Heart left ventricle (tissue), 16 donors: ENCODE measurements around the gene PLEKHM3. TPM values are rescaled to one million over a fixed set of nuclear protein-coding genes. Genes with fewer than 3 reads are reported as not detected.
A peak's percentile ranks its signal among the peaks of the same experiment; 100 is the strongest.

ENCODE experiments used
- ATAC-seq, 4 donors: fragments of 200-7000 bp; cut with Tn5 transposase; one replicate each; pipeline ENCODE4 v1.9.1; 2020 to 2022; ENCODE audit warnings: moderate library complexity in 4 of 4, mild to moderate bottlenecking in 3 of 4, moderate number of reproducible peaks in 1 of 4
- DNase-seq, 5 donors: peaks; one replicate each; pipeline ENCODE4 v3.0.0-alpha.2; 2020
- H3K27ac ChIP-seq, 12 donors: fragments of 200-600 bp; sonication (generic) in 4 of 12; one replicate each; pipeline versions ENCODE4 v1.5.0 to v1.8.0; 2016 to 2022; ENCODE audit warnings: mild to moderate bottlenecking in 2 of 12
- H3K27me3 ChIP-seq, 9 donors: fragments of 200-600 bp; sonication (generic) in 2 of 9; one replicate each; pipeline versions ENCODE4 v1.5.1 to v1.8.0; 2016 to 2022; ENCODE audit warnings: mild to moderate bottlenecking in 3 of 9
- H3K36me3 ChIP-seq, 9 donors: fragments of 200-600 bp; sonication (generic) in 2 of 9; one replicate each; pipeline versions ENCODE4 v1.5.0 to v1.8.0; 2018 to 2022; ENCODE audit warnings: mild to moderate bottlenecking in 2 of 9
- H3K4me1 ChIP-seq, 12 donors: fragments of 200-600 bp; sonication (generic) in 4 of 12; one replicate each; pipeline versions ENCODE4 v1.5.0 to v1.8.0; 2016 to 2022; ENCODE audit warnings: mild to moderate bottlenecking in 3 of 12
- H3K4me3 ChIP-seq, 12 donors: fragments of 200-600 bp; sonication (generic) in 4 of 12; one replicate each; pipeline versions ENCODE4 v1.5.0 to v1.8.0; 2017 to 2022; ENCODE audit warnings: mild to moderate bottlenecking in 9 of 12, moderate library complexity in 4 of 12
- H3K9me3 ChIP-seq, 12 donors: fragments of 200-600 bp; sonication (generic) in 4 of 12; one replicate each; pipeline versions ENCODE4 v1.5.0 to v1.8.0; 2016 to 2022; ENCODE audit warnings: mild to moderate bottlenecking in 1 of 12
- CTCF ChIP-seq, 12 donors: fragments of 200-600 bp; sonication (generic) in 4 of 12; IDR thresholded peaks; one replicate each; pipeline versions ENCODE4 v1.5.0 to v1.8.0; 2018 to 2022; ENCODE audit warnings: antibody characterized with exemption in 12 of 12, mild to moderate bottlenecking in 5 of 12
- POLR2A ChIP-seq, 2 donors: fragments of 450-650 bp; IDR thresholded peaks; one replicate each; pipeline ENCODE4 v1.6.1; 2017; ENCODE audit warnings: antibody characterized with exemption in 2 of 2, mild to moderate bottlenecking in 2 of 2, moderate library complexity in 2 of 2
- WGBS, 4 donors: extraction: QIAGEN DNeasy Blood & Tissue Kit in 2 of 4; methylation state at CpG; one replicate each; pipeline versions ENCODE4 v1.1.5 to v1.1.7; 2013 to 2018; 5-methylcytosine and 5-hydroxymethylcytosine counted together
- intact Hi-C, 10 donors: fragments of 100-400 bp; cut with DNase I; formaldehyde crosslinking; loops; one replicate each; pipeline versions ENCODE4 v1.11.1 to v1.14.2; 2022
- polyA plus RNA-seq, 2 donors: library from polyadenylated mRNA; stranded (reverse); fragments of 200-250 nt; gene quantifications; one replicate each; pipeline ENCODE4 v1.2.3, GENCODE V29; 2013
- total RNA-seq, 9 donors: library from RNA; depleted of rRNA in 2 of 9; stranded (reverse); fragments of >200 nt in 2 of 9; fragmentation: NEBNext Ultra II Directional in 3 of 9; extraction: Animal tissue kit (Norgen Biotek cat#: 25700) in 3 of 9; gene quantifications; one replicate each; pipeline versions ENCODE4 v1.1.0 to v1.2.4, GENCODE V29; 2016 to 2023
- donor health status: ischemic (EF 13 %, LVEDD 7.1; RV severe dilation, severe dysfunction).
- donor health status: healthy with polysubstance abuse.
- donor health status: DM: no; HTN: yes; CAD: no.
- donor health status: DM: no; HTN: no; CAD: no.
- donor health status: ischemic (EF 25% LVEDD 6.9; RV normal size, moderate dysfunction).
- donor health status: ischemic (EF 25% LVEDD 5.7; RV mildly dilated, moderate dysfunction).
- donor health status: healthy.
- donor health status: DM: yes; HTN: yes; CAD: no.
- donor health status: ischemic (EF 35%, LVEDD 5.7; RV mildly dilated, moderate dysfunction).
- donor health status: nonischemic (EF 11% LVEDD 7.7; RV severe dilation, severe dysfunction).
- donor health status: DM: yes; HTN: yes; CAD: no.
- donor health status: PGD.
- donor health status: ischemic (EF 29% LVEDD 5.4; RV normal size, mild dysfunction).
- donor health status: nonischemic (EF 23%, LVEDD 6.1; RV moderate dilation, normal function).

Gene PLEKHM3
- total and polyA plus RNA-seq, 11 donors = 5.2 to 28.3 (median 17.0) TPM

DNA sequence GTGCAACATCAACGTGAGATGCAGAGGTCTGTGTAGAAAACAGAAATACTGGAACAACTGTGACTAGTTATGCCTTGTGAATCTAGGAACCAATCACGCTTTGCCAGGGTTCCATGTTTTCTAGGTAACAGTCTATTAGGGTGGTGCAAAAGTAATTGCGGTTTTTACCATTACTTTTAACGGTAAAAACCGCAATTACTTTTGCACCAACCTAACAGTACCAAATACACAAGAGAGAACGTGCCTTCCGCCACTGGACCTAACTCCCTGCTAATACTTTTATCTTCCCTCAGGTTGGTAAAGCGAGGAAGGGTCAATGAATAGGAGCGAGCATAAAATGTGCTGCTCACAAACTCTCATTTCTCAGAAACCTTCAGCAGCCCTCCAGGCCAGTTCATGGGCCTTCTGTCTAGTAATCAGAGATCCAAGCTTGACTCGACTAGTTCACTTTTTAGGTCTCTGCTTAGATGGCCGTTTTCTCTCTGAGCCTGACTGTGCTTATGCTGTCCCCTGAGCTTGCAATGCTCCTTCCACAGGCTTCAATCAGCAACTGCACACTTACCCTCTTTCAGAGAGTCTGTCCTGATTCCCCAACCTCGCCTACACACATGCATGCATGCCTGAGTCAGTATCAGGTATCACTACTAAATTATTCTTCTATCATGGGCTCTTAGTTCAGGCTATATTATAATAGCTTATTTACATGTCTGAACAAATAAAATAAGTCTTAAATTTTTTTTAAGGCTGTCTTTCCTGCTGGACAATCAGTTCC, 47.0 kb downstream of the PLEKHM3 start:
- TF ChIP-seq CTCF (IDR thresholded peaks at IDR 0.05) (no peak), POLR2A (IDR thresholded peaks at IDR 0.05) (no peak)
- H3K27me3 ChIP-seq = no peaks in the 10 kb centered on the region
- no peaks in the 10 kb centered on the region for H3K9me3 ChIP-seq
- intact Hi-C loops = loop anchor here in 2 of 10 donors (5.0 kb wide), 1 partner anchor 211 kb away; the partner anchor contains the start of gene FZD5 (in 2 of the 2)
- H3K4me1 ChIP-seq = peaks cover 0 to 25% (median 0%) of the 10 kb centered on the region in 12 donors
- ATAC-seq = no peak
- no peak overlapping the region for H3K27ac ChIP-seq
- H3K36me3 ChIP-seq = peaks cover 0 to 25% (median 13%) of the 10 kb centered on the region in 9 donors
- WGBS, 4 donors = 92 to 95% (median 94%) methylated on average over 12 of the region's 12 CpGs
- H3K4me3 ChIP-seq = no peak overlapping the region
- no peak for DNase-seq

GRCh38 chr2:207975921-207976320, 49.4 kb downstream of the PLEKHM3 start:
- Histone ChIP-seq H3K9me3 (no peaks in the 10 kb centered on the region), H3K4me3 (no peak overlapping the region), H3K27ac (no peak overlapping the region), H3K4me1 (peaks cover 0 to 13% (median 3%) of the 10 kb centered on the region in 12 donors), H3K27me3 (no peaks in the 10 kb centered on the region), H3K36me3 (peaks cover 0 to 25% (median 13%) of the 10 kb centered on the region in 9 donors)
- TF ChIP-seq CTCF (IDR thresholded peaks at IDR 0.05) (no peak), POLR2A (IDR thresholded peaks at IDR 0.05) (no peak)
- intact Hi-C loops = loop anchor here in 3 of 10 donors (2.0 to 5.0 kb wide), 2 partner anchors 207 to 209 kb away; partner anchors contain the start of gene FZD5 (in 3 of the 3)
- 83 to 91% (median 88%) methylated on average over 2 of the region's 2 CpGs for WGBS, 4 donors
- no peak for ATAC-seq
- no peak for DNase-seq

GRCh38 chr2:207974216-207974605, 51.1 kb downstream of the PLEKHM3 start:
- no peak for DNase-seq

More at GRCh38 chr2:207974216-207974605, 51.1 kb downstream of the PLEKHM3 start:
- no peak overlapping the region for H3K27ac ChIP-seq
- peaks cover 0 to 25% (median 13%) of the 10 kb centered on the region in 9 donors for H3K36me3 ChIP-seq
- no peaks in the 10 kb centered on the region for H3K27me3 ChIP-seq
- H3K4me1 ChIP-seq = peaks cover 0 to 19% (median 7%) of the 10 kb centered on the region in 12 donors
- no peak for TF ChIP-seq CTCF (IDR thresholded peaks at IDR 0.05)
- no peak for TF ChIP-seq POLR2A (IDR thresholded peaks at IDR 0.05)
- 71 to 78% (median 75%) methylated on average over 5 of the region's 5 CpGs for WGBS, 4 donors
- ATAC-seq = peak in 2 of 4 donors; percentile 28 to 53
- H3K4me3 ChIP-seq = no peak overlapping the region
- intact Hi-C loops = loop anchor here in 8 of 10 donors (2.0 to 5.0 kb wide), 3 partner anchors 205 to 227 kb away; partner anchors contain the start of gene FZD5 (in 3 of the 8)
- no peaks in the 10 kb centered on the region for H3K9me3 ChIP-seq
